IMR-90 (cell line): ENCODE measurements around the gene TIGIT. TPM values are rescaled to one million over a fixed set of nuclear protein-coding genes. Genes with fewer than 3 reads are reported as not detected.

ENCODE experiments used
- ATAC-seq: fragments of 200-7000 bp; cut with Tn5 transposase; 2 replicates; pipeline ENCODE4 v1.9.1; 2020; ENCODE audit warnings: low read depth, mild to moderate bottlenecking, moderate library complexity
- BruUV-seq: library from RNA; stranded (reverse); fragments of 400-500 nt; replicated peaks from 2 replicates; lab custom pipeline; 2021; lab: Mats Ljungman, UMichigan
- CTCF ChIA-PET: fragments of 300-600 bp; formaldehyde crosslinking; extraction: SDS; loops from one replicate; lab custom pipeline; 2021; ENCODE audit warnings: antibody characterized with exemption; lab: Yijun Ruan, JAX
- POLR2A ChIA-PET: fragments of 300-600 bp; sonication (Branson Sonifier 250); formaldehyde crosslinking; loops from one replicate; lab custom pipeline; 2022; ENCODE audit warnings: antibody characterized with exemption; ENCODE audit not compliant: unreplicated experiment; lab: Charles Lee
- DNase-seq: peaks from one replicate; pipeline ENCODE4 v3.0.0; 2013
- H2AFZ ChIP-seq: replicated peaks from 2 replicates; pipeline ENCODE3; 2013; ENCODE audit warnings: low read length, mild to moderate bottlenecking; ENCODE audit not compliant: poor library complexity
- H2AK5ac ChIP-seq: 2 replicates; pipeline ENCODE4 v1.6.1; 2013; ENCODE audit warnings: low read depth, low read length, inconsistent platforms
- H2AK9ac ChIP-seq: replicated peaks from 2 replicates; pipeline ENCODE3; 2013; ENCODE audit warnings: mild to moderate bottlenecking, low read depth, low read length, moderate library complexity; ENCODE audit not compliant: poor library complexity
- H2BK120ac ChIP-seq: 2 replicates; pipeline ENCODE4 v1.6.1; 2013; ENCODE audit warnings: low read depth, low read length, inconsistent platforms
- H2BK15ac ChIP-seq: 3 replicates; pipeline ENCODE4 v1.6.1; 2013; ENCODE audit warnings: low read depth, low read length, inconsistent platforms
- H2BK20ac ChIP-seq: 2 replicates; pipeline ENCODE4 v1.6.1; 2013; ENCODE audit warnings: low read depth, mild to moderate bottlenecking, inconsistent platforms, low read length, moderate library complexity
- H2BK5ac ChIP-seq: 2 replicates; pipeline ENCODE4 v1.6.1; 2013; ENCODE audit warnings: mild to moderate bottlenecking, low read depth, low read length, inconsistent platforms; ENCODE audit not compliant: poor library complexity, severe bottlenecking
- H3K14ac ChIP-seq: replicated peaks from 2 replicates; pipeline ENCODE4 v1.6.1; 2013; ENCODE audit warnings: low read depth, low read length, inconsistent platforms
- H3K18ac ChIP-seq: 2 replicates; pipeline ENCODE4 v1.6.1; 2013; ENCODE audit warnings: low read depth, low read length, control low read depth
- H3K23ac ChIP-seq: 2 replicates; pipeline ENCODE4 v1.6.1; 2013; ENCODE audit warnings: low read depth, low read length, inconsistent platforms
- H3K27ac ChIP-seq: 2 replicates; pipeline ENCODE4 v1.5.1; 2013; ENCODE audit warnings: mild to moderate bottlenecking, control low read depth, low read length; ENCODE audit not compliant: insufficient read depth
- H3K27me3 ChIP-seq: 2 replicates; pipeline ENCODE4 v1.6.1; 2013; ENCODE audit warnings: low read length; ENCODE audit not compliant: control insufficient read depth, insufficient read depth
- H3K36me3 ChIP-seq: 2 replicates; pipeline ENCODE4 v1.6.1; 2013; ENCODE audit warnings: low read length, mixed read lengths; ENCODE audit not compliant: control insufficient read depth, insufficient read depth
- H3K4ac ChIP-seq: 2 replicates; pipeline ENCODE4 v1.6.1; 2013; ENCODE audit warnings: low read depth, low read length, inconsistent platforms
- H3K4me1 ChIP-seq: 2 replicates; pipeline ENCODE4 v1.6.1; 2013; ENCODE audit warnings: low read length, mixed read lengths; ENCODE audit not compliant: control insufficient read depth, insufficient read depth
- H3K4me2 ChIP-seq: 2 replicates; pipeline ENCODE4 v1.6.1; 2013; ENCODE audit warnings: low read depth, mild to moderate bottlenecking, control low read depth, low read length, moderate library complexity
- H3K4me3 ChIP-seq: 2 replicates; pipeline ENCODE4 v1.5.1; 2013; ENCODE audit warnings: low read depth, mild to moderate bottlenecking, control low read depth, low read length, moderate library complexity; ENCODE audit not compliant: insufficient read depth
- H3K56ac ChIP-seq: 2 replicates; pipeline ENCODE4 v1.6.1; 2013; ENCODE audit warnings: low read length, inconsistent platforms; ENCODE audit not compliant: insufficient read depth; ENCODE audit errors: extremely low read depth
- H3K79me1 ChIP-seq, 2 experiments: 2 replicates each; pipeline ENCODE4 v1.6.1; 2013; ENCODE audit warnings: low read length in 2 of 2, inconsistent platforms in 1 of 2, low read depth in 1 of 2
- H3K9ac ChIP-seq: 2 replicates; pipeline ENCODE4 v1.6.1; 2013; ENCODE audit warnings: low read depth, low read length, control low read depth
- H3K9me1 ChIP-seq: 2 replicates; pipeline ENCODE4 v1.6.1; 2013; ENCODE audit warnings: low read length, inconsistent platforms; ENCODE audit not compliant: insufficient read depth
- H3K9me3 ChIP-seq: 2 replicates; pipeline ENCODE4 v1.6.1; 2013; ENCODE audit warnings: low read length; ENCODE audit not compliant: control insufficient read depth, insufficient read depth
- H4K20me1 ChIP-seq: 2 replicates; pipeline ENCODE4 v1.6.1; 2013; ENCODE audit warnings: low read length, inconsistent platforms; ENCODE audit not compliant: insufficient read depth
- H4K5ac ChIP-seq: 2 replicates; pipeline ENCODE4 v1.6.1; 2013; ENCODE audit warnings: mild to moderate bottlenecking, low read depth, low read length, control low read depth
- H4K8ac ChIP-seq, 2 experiments: 2 replicates each; pipeline ENCODE4 v1.6.1; 2013; ENCODE audit warnings: low read depth in 2 of 2, low read length in 2 of 2, control low read depth in 1 of 2, inconsistent platforms in 1 of 2
- H4K91ac ChIP-seq: 2 replicates; pipeline ENCODE4 v1.6.1; 2013; ENCODE audit warnings: low read depth, low read length, inconsistent platforms; ENCODE audit not compliant: insufficient read depth
- BHLHE40 ChIP-seq: fragments of 150-350 bp; IDR thresholded peaks from 2 replicates; pipeline ENCODE4 v1.6.1; 2016; ENCODE audit warnings: mild to moderate bottlenecking, low read depth, low read length
- CEBPB ChIP-seq: IDR thresholded peaks from 2 replicates; pipeline ENCODE4 v1.6.1; 2012; ENCODE audit warnings: low read depth, low read length, improper control_type of control experiment
- CHD1 ChIP-seq: IDR thresholded peaks from 2 replicates; pipeline ENCODE4 v1.6.1; 2012; ENCODE audit warnings: low read depth, low read length, improper control_type of control experiment
- CTCF ChIP-seq: conservative IDR thresholded peaks from 2 replicates; pipeline ENCODE4 v1.5.1; 2012; ENCODE audit warnings: mild to moderate bottlenecking, low read depth, low read length, improper control_type of control experiment
- MAFK ChIP-seq: IDR thresholded peaks from 2 replicates; pipeline ENCODE4 v1.6.1; 2012; ENCODE audit warnings: low read depth, low read length, improper control_type of control experiment
- MAZ ChIP-seq: IDR thresholded peaks from 2 replicates; pipeline ENCODE4 v1.6.1; 2012; ENCODE audit warnings: low read depth, mild to moderate bottlenecking, low read length, improper control_type of control experiment, moderate library complexity, borderline replicate concordance
- MXI1 ChIP-seq: IDR thresholded peaks from 2 replicates; pipeline ENCODE4 v1.6.1; 2012; ENCODE audit warnings: low read depth, mild to moderate bottlenecking, low read length, moderate library complexity, borderline replicate concordance
- NFE2L2 ChIP-seq: fragments of 150-350 bp; IDR thresholded peaks from 2 replicates; pipeline ENCODE4 v1.6.1; 2016; ENCODE audit warnings: low read depth, mild to moderate bottlenecking, low read length
- POLR2A ChIP-seq: IDR thresholded peaks from 2 replicates; pipeline ENCODE4 v1.6.1; 2012; ENCODE audit warnings: mild to moderate bottlenecking, low read depth, low read length
- RCOR1 ChIP-seq: IDR thresholded peaks from 2 replicates; pipeline ENCODE4 v1.6.1; 2012; ENCODE audit warnings: mild to moderate bottlenecking, low read length, improper control_type of control experiment; ENCODE audit not compliant: insufficient replicate concordance
- RFX5 ChIP-seq: IDR thresholded peaks from 2 replicates; pipeline ENCODE4 v1.8.0; 2012; ENCODE audit warnings: low read depth, mild to moderate bottlenecking, low read length, moderate library complexity
- SMC3 ChIP-seq: fragments of 150-350 bp; IDR thresholded peaks from 2 replicates; pipeline ENCODE4 v1.6.1; 2016; ENCODE audit warnings: low read depth, mild to moderate bottlenecking, antibody characterized with exemption, low read length, moderate library complexity
- WGBS, 2 experiments: methylation state at CpG; one replicate each; pipeline versions ENCODE4 v1.1.5 to v1.1.7; 2013; ENCODE audit warnings: missing lambda C conversion rate in 2 of 2; ENCODE audit not compliant: insufficient read length in 1 of 2; ENCODE audit errors: extremely low coverage in 2 of 2; 5-methylcytosine and 5-hydroxymethylcytosine counted together
- dilution Hi-C: fragments of 300-500 bp; cut with HindIII; formaldehyde crosslinking; loops from one replicate; pipeline ENCODE4 v1.14.3; 2018; ENCODE audit warnings: low sequenced_read_pairs; ENCODE audit not compliant: unreplicated experiment
- in situ Hi-C: fragments of 300-500 bp; cut with MboI; formaldehyde crosslinking; loops from 3 replicates; pipeline ENCODE4 v1.14.3; 2019; ENCODE audit warnings: low sequenced_read_pairs, inconsistent platforms, mixed read lengths
- intact Hi-C: fragments of 100-400 bp; cut with micrococcal nuclease; formaldehyde crosslinking; loops from 2 replicates; pipeline ENCODE4 v1.10.0; 2022
- polyA plus RNA-seq, 3 experiments: library from polyadenylated mRNA; depleted of rRNA; stranded (reverse); fragments of >200 nt; gene quantifications; 2 replicates each; pipeline ENCODE4 v1.2.3, GENCODE V29; 2012; ENCODE audit warnings: low replicate concordance in 1 of 3
- total RNA-seq: library from RNA; depleted of rRNA; stranded (reverse); fragments of >200 nt; gene quantifications from 2 replicates; pipeline ENCODE4 v1.2.3, GENCODE V29; 2012

TIGIT gene
- total and polyA plus RNA-seq, 2 of the 4 experiments (the other 2 are of a cell fraction), result not detected

GRCh38 chr3:114356066-114356465, 62.2 kb downstream of the TIGIT start:
- intact Hi-C loops (no loop called here), in situ Hi-C loops (loop anchor here (25.0 kb wide), 1 partner anchor 1456 kb away; no protein-coding TSS in a partner anchor)

More at GRCh38 chr3:114356066-114356465, 62.2 kb downstream of the TIGIT start:
- Histone ChIP-seq H2BK15ac (no peak overlapping the region), H3K9me3 (no peaks in the 10 kb centered on the region; the same call in 1 of the 2 replicates), H2BK120ac (no peak overlapping the region; the same call in 1 of the 2 replicates), H3K23ac (no peak overlapping the region), H3K79me1 (peaks cover 0 to 4% of the 10 kb centered on the region in 2 experiments; a peak in 1 of 4 replicates), H4K5ac (no peak overlapping the region), H2BK20ac (no peak overlapping the region), H3K18ac (no peak overlapping the region), H4K91ac (no peak overlapping the region), H2AFZ (no peak overlapping the region), H3K4ac (no peak overlapping the region), H3K36me3 (peaks cover 8% of the 10 kb centered on the region), H2AK9ac (no peak overlapping the region), H3K9me1 (no peaks in the 10 kb centered on the region), H3K9ac (no peak overlapping the region), H2AK5ac (no peak overlapping the region), H3K27me3 (no peaks in the 10 kb centered on the region), H3K56ac (no peak overlapping the region), H3K4me1 (no peaks in the 10 kb centered on the region), H4K8ac (no peak overlapping the region), H3K4me2 (no peak overlapping the region), H3K27ac (no peak overlapping the region), H3K4me3 (no peak overlapping the region), H3K14ac (no peak overlapping the region), H2BK5ac (no peak overlapping the region), H4K20me1 (no peaks in the 10 kb centered on the region)
- no TSS peak for BruUV-seq
- CTCF ChIA-PET, result no interaction called here
- POLR2A ChIA-PET, result no interaction called here
- TF ChIP-seq MAFK, result no peak
- no peak for TF ChIP-seq MAZ
- no peak for TF ChIP-seq MXI1
- TF ChIP-seq BHLHE40, result no peak
- no peak for TF ChIP-seq CHD1
- TF ChIP-seq CTCF, result no peak
- no peak for TF ChIP-seq POLR2A
- TF ChIP-seq SMC3, result no peak
- no peak for TF ChIP-seq RCOR1
- no peak for TF ChIP-seq RFX5
- no peak for TF ChIP-seq CEBPB
- no peak for TF ChIP-seq NFE2L2
- dilution Hi-C loops, result no loop called here
- no peak for ATAC-seq
- DNase-seq, result no peak
- 40% methylated on average over 3 of the region's 4 CpGs; no CpG with 5 or more reads in 1 of the 2 experiments for WGBS, 2 experiments
